ENCODE data around the gene MAP2K1. TPM values are rescaled to one million over a fixed set of nuclear protein-coding genes. Genes with fewer than 3 reads are reported as not detected.
"Not testable (repeated sequence)": the region's sequence is repeated elsewhere in the genome, so short reads cannot be mapped to it uniquely, and the experiment has no call there.

MAP2K1 gene
- polyA plus RNA-seq, 1 donor, result 27.1 TPM

- Histone ChIP-seq H3K9me3 (ENCODE audit: control insufficient read depth, low read depth, low read length) (no peaks in the 10 kb centered on the region), H3K4me1 (ENCODE audit: control insufficient read depth, insufficient read depth, low read length) (peaks cover 9% of the 10 kb centered on the region), H3K4me3 (ENCODE audit: low read length) (peak overlapping the region; percentile 91), H3K27ac (ENCODE audit: low read length) (no peak overlapping the region), H3K27me3 (ENCODE audit: control insufficient read depth, insufficient read depth, low read length) (no peaks in the 10 kb centered on the region), H3K36me3 (ENCODE audit: control insufficient read depth, insufficient read depth, low read length) (peaks cover 49% of the 10 kb centered on the region)
- WGBS (ENCODE audit: insufficient coverage, low lambda C conversion rate), result 100% methylated on average over 2 of the region's 10 CpGs
- DNase-seq, result no peak
These were observed 115.8 kb downstream of the MAP2K1 start for GRCh38 chr15:66502491-66502890.

- not testable (repeated sequence) for H3K4me1 ChIP-seq (ENCODE audit: control insufficient read depth, insufficient read depth, low read length); H3K27me3 ChIP-seq (ENCODE audit: control insufficient read depth, insufficient read depth, low read length); H3K9me3 ChIP-seq (ENCODE audit: control insufficient read depth, low read depth, low read length)
- WGBS (ENCODE audit: insufficient coverage, low lambda C conversion rate), result no CpG with 5 or more reads among the region's 13 CpGs
- peaks cover 45% of the 10 kb centered on the region for H3K36me3 ChIP-seq (ENCODE audit: control insufficient read depth, insufficient read depth, low read length)
- peak overlapping the region; percentile 91 for H3K4me3 ChIP-seq (ENCODE audit: low read length)
- H3K27ac ChIP-seq (ENCODE audit: low read length), result peak overlapping the region; percentile 73
- DNase-seq, result peak in 1 of 2 donors; percentile 9
These were observed 116.4 kb downstream of the MAP2K1 start for GRCh38 chr15:66503041-66503648.

GRCh38 chr15:66503780-66504562 lies 117.3 kb downstream of the MAP2K1 start:
- DNase-seq, result peak in 1 of 2 donors; percentile 5
- Histone ChIP-seq H3K27ac (ENCODE audit: low read length) (peak overlapping the region; percentile 73), H3K27me3 (ENCODE audit: control insufficient read depth, insufficient read depth, low read length) (no peaks in the 10 kb centered on the region), H3K4me1 (ENCODE audit: control insufficient read depth, insufficient read depth, low read length) (peaks cover 9% of the 10 kb centered on the region), H3K36me3 (ENCODE audit: control insufficient read depth, insufficient read depth, low read length) (peaks cover 36% of the 10 kb centered on the region), H3K4me3 (ENCODE audit: low read length) (peak overlapping the region; percentile 91), H3K9me3 (ENCODE audit: control insufficient read depth, low read depth, low read length) (no peaks in the 10 kb centered on the region)
- WGBS (ENCODE audit: insufficient coverage, low lambda C conversion rate), result 0% methylated on average over 3 of the region's 12 CpGs

- Histone ChIP-seq H3K27me3 (ENCODE audit: control insufficient read depth, insufficient read depth, low read length) (no peaks in the 10 kb centered on the region), H3K4me1 (ENCODE audit: control insufficient read depth, insufficient read depth, low read length) (peaks cover 9% of the 10 kb centered on the region), H3K4me3 (ENCODE audit: low read length) (peak within 1 kb of the TSS; percentile 91), H3K9me3 (ENCODE audit: control insufficient read depth, low read depth, low read length) (no peaks in the 10 kb centered on the region), H3K36me3 (ENCODE audit: control insufficient read depth, insufficient read depth, low read length) (peaks cover 31% of the 10 kb centered on the region), H3K27ac (ENCODE audit: low read length) (peak within 1 kb of the TSS; percentile 73)
- peak; percentile 77 to 94 for DNase-seq
- WGBS (ENCODE audit: insufficient coverage, low lambda C conversion rate), result 8% methylated on average over 4 of the region's 46 CpGs
These were observed 118.1 kb downstream of the MAP2K1 start, which contains the start of the genes RPL4 and ZWILCH for GRCh38 chr15:66504563-66505429. TSS of gene RPL4 (minus strand) at chr15:66504855. CDS start at chr15:66504790, 65 bp downstream. TSS of gene ZWILCH (plus strand) at chr15:66505326. CDS start at chr15:66505339, 13 bp downstream.

- peak in 1 of 2 donors; percentile 33 for DNase-seq
- Histone ChIP-seq H3K36me3 (ENCODE audit: control insufficient read depth, insufficient read depth, low read length) (peaks cover 25% of the 10 kb centered on the region), H3K27ac (ENCODE audit: low read length) (peak overlapping the region; percentile 73), H3K4me3 (ENCODE audit: low read length) (peak overlapping the region; percentile 91), H3K9me3 (ENCODE audit: control insufficient read depth, low read depth, low read length) (no peaks in the 10 kb centered on the region), H3K4me1 (ENCODE audit: control insufficient read depth, insufficient read depth, low read length) (peaks cover 9% of the 10 kb centered on the region), H3K27me3 (ENCODE audit: control insufficient read depth, insufficient read depth, low read length) (no peaks in the 10 kb centered on the region)
- WGBS (ENCODE audit: insufficient coverage, low lambda C conversion rate), result 0% methylated on average over 1 of the region's 13 CpGs
These were observed 118.7 kb downstream of the MAP2K1 start for GRCh38 chr15:66505430-66505811.

- 53% methylated on average over 3 of the region's 4 CpGs for WGBS (ENCODE audit: insufficient coverage, low lambda C conversion rate)
- no peaks in the 10 kb centered on the region for H3K27me3 ChIP-seq (ENCODE audit: control insufficient read depth, insufficient read depth, low read length)
- DNase-seq, result no peak
- H3K36me3 ChIP-seq (ENCODE audit: control insufficient read depth, insufficient read depth, low read length), result peaks cover 21% of the 10 kb centered on the region
- no peaks in the 10 kb centered on the region for H3K9me3 ChIP-seq (ENCODE audit: control insufficient read depth, low read depth, low read length)
- peak overlapping the region; percentile 91 for H3K4me3 ChIP-seq (ENCODE audit: low read length)
- H3K27ac ChIP-seq (ENCODE audit: low read length), result no peak overlapping the region
- H3K4me1 ChIP-seq (ENCODE audit: control insufficient read depth, insufficient read depth, low read length), result peaks cover 9% of the 10 kb centered on the region
These were observed 119.1 kb downstream of the MAP2K1 start for GRCh38 chr15:66505818-66506217.

- no peaks in the 10 kb centered on the region for H3K27me3 ChIP-seq (ENCODE audit: control insufficient read depth, insufficient read depth, low read length)
- no peak for DNase-seq
- H3K36me3 ChIP-seq (ENCODE audit: control insufficient read depth, insufficient read depth, low read length), result no peaks in the 10 kb centered on the region
- WGBS (ENCODE audit: insufficient coverage, low lambda C conversion rate), result 100% methylated on average over 1 of the region's 3 CpGs
- no peak overlapping the region for H3K4me3 ChIP-seq (ENCODE audit: low read length)
- H3K9me3 ChIP-seq (ENCODE audit: control insufficient read depth, low read depth, low read length), result no peaks in the 10 kb centered on the region
- no peaks in the 10 kb centered on the region for H3K4me1 ChIP-seq (ENCODE audit: control insufficient read depth, insufficient read depth, low read length)
- H3K27ac ChIP-seq (ENCODE audit: low read length), result no peak overlapping the region
These were observed 121.7 kb downstream of the MAP2K1 start for GRCh38 chr15:66508293-66508883.

- no peak overlapping the region for H3K4me3 ChIP-seq (ENCODE audit: low read length)
- no peak for DNase-seq
- no peak overlapping the region for H3K27ac ChIP-seq (ENCODE audit: low read length)
- 100% methylated on average over 1 of the region's 3 CpGs for WGBS (ENCODE audit: insufficient coverage, low lambda C conversion rate)
- H3K9me3 ChIP-seq (ENCODE audit: control insufficient read depth, low read depth, low read length), result no peaks in the 10 kb centered on the region
- peaks cover 16% of the 10 kb centered on the region for H3K36me3 ChIP-seq (ENCODE audit: control insufficient read depth, insufficient read depth, low read length)
- no peaks in the 10 kb centered on the region for H3K27me3 ChIP-seq (ENCODE audit: control insufficient read depth, insufficient read depth, low read length)
- no peaks in the 10 kb centered on the region for H3K4me1 ChIP-seq (ENCODE audit: control insufficient read depth, insufficient read depth, low read length)
These were observed 127.9 kb downstream of the MAP2K1 start for GRCh38 chr15:66514586-66514985.

GRCh38 chr15:66515901-66516322 lies 129.2 kb downstream of the MAP2K1 start:
- H3K36me3 ChIP-seq (ENCODE audit: control insufficient read depth, insufficient read depth, low read length), result peaks cover 17% of the 10 kb centered on the region
- no peaks in the 10 kb centered on the region for H3K27me3 ChIP-seq (ENCODE audit: control insufficient read depth, insufficient read depth, low read length)
- no peak overlapping the region for H3K27ac ChIP-seq (ENCODE audit: low read length)
- WGBS (ENCODE audit: insufficient coverage, low lambda C conversion rate), result no CpG with 5 or more reads among the region's 2 CpGs
- no peak for DNase-seq
- no peaks in the 10 kb centered on the region for H3K4me1 ChIP-seq (ENCODE audit: control insufficient read depth, insufficient read depth, low read length)
- no peaks in the 10 kb centered on the region for H3K9me3 ChIP-seq (ENCODE audit: control insufficient read depth, low read depth, low read length)
- H3K4me3 ChIP-seq (ENCODE audit: low read length), result no peak overlapping the region

GRCh38 chr15:66523926-66524325 lies 137.2 kb downstream of the MAP2K1 start:
- WGBS (ENCODE audit: insufficient coverage, low lambda C conversion rate), result 94% methylated on average over 3 of the region's 3 CpGs
- no peak for DNase-seq
- H3K27me3 ChIP-seq (ENCODE audit: control insufficient read depth, insufficient read depth, low read length), result no peaks in the 10 kb centered on the region
- H3K4me1 ChIP-seq (ENCODE audit: control insufficient read depth, insufficient read depth, low read length), result no peaks in the 10 kb centered on the region
- H3K4me3 ChIP-seq (ENCODE audit: low read length), result no peak overlapping the region
- no peaks in the 10 kb centered on the region for H3K9me3 ChIP-seq (ENCODE audit: control insufficient read depth, low read depth, low read length)
- H3K27ac ChIP-seq (ENCODE audit: low read length), result no peak overlapping the region
- H3K36me3 ChIP-seq (ENCODE audit: control insufficient read depth, insufficient read depth, low read length), result peaks cover 11% of the 10 kb centered on the region
